ENCODE measurements around the gene RBM38. TPM values are rescaled to one million over a fixed set of nuclear protein-coding genes. Genes with fewer than 3 reads are reported as not detected.
A peak's percentile ranks its signal among the peaks of the same experiment; 100 is the strongest.

RBM38 gene
- total and polyA plus RNA-seq, 3 experiments from 2014 or later = 94.4 to 107 (median 101) TPM

DNA sequence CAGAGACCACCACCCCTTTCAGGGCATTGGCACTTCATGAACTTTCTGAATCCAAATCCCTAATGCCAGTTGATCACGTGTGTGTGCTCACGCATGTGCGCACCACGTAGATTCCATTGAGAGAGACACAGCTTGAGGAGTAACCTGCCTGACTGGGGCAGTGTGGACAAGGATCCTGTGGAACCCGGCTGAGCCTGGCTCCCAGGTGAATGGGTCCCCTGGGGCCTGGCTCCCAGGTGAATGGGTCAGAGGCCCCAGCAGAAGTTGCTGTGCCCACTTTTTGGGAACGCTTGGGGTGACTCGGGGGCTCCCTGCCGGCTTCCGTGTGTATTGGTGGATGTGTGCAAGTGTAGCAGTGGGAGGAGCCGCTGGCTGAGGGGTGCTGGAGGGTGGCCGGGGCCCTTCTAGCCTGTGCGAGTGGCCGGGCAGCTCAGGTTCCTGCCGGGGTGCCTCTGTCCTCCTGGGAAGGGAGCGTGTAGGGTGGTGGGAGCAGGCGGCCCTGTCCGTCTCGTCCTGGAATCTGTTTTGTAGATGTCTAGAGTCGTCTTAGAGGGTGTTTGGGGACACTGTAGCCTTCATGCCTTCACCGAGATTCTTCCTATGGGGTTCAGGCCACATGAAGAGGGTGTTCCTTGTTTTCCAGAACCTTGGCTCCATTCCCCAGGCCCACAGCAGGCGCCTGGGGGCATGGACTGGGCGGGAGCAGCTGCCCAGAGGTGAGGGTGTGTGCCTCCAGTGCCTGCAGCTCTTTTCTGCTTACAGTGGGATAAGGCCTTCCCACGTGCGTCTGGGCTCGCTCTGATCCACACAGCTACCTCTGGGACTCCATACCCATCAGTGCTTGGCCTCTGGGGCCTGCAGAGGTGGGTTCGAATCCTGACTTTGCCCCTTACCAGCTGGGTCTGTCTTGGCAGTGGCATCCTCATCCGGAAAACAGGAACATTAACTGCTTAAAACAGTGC lies 3.2 kb downstream of the RBM38 start:
- H3K4me1 Mint-ChIP-seq = peaks cover 71 to 83% (median 71%) of the 10 kb centered on the region in 3 donors
- Histone ChIP-seq H3K36me3 (ENCODE audit: insufficient read depth, low read length) (peaks cover 45% of the 10 kb centered on the region), H3K4me1 (ENCODE audit: insufficient read depth, low read length) (peaks cover 78% of the 10 kb centered on the region), H3K9me3 (ENCODE audit: low read length) (no peaks in the 10 kb centered on the region), H3K27ac (ENCODE audit: low read depth, low read length) (no peak overlapping the region), H3K27me3 (ENCODE audit: insufficient read depth, low read length, poor library complexity, severe bottlenecking) (no peaks in the 10 kb centered on the region), H3K4me3 (ENCODE audit: low read length) (peak overlapping the region; percentile 96)
- peaks cover 12 to 72% (median 15%) of the 10 kb centered on the region in 3 donors for H3K36me3 Mint-ChIP-seq
- ChIA-PET POLR2A (interaction anchor here (2.0 kb wide), 1 partner anchor 41 kb away, joined by 7 read pairs; no protein-coding TSS in a partner anchor), CTCF (interaction anchor here (1.8 kb wide), 1 partner anchor 41 kb away, joined by 8 read pairs; no protein-coding TSS in a partner anchor)
- peak overlapping the region; percentile 74 to 99 (median 91) for H3K4me3 Mint-ChIP-seq
- DNase-seq = peak in 1 of 5 donors; percentile 35
- H3K27me3 Mint-ChIP-seq = peaks cover 0 to 16% of the 10 kb centered on the region in 2 donors
- H3K27ac Mint-ChIP-seq = peak overlapping the region; percentile 90 to 100 (median 98)
- peaks cover 0 to 1% (median 0%) of the 10 kb centered on the region in 5 donors for H3K9me3 Mint-ChIP-seq

DNA sequence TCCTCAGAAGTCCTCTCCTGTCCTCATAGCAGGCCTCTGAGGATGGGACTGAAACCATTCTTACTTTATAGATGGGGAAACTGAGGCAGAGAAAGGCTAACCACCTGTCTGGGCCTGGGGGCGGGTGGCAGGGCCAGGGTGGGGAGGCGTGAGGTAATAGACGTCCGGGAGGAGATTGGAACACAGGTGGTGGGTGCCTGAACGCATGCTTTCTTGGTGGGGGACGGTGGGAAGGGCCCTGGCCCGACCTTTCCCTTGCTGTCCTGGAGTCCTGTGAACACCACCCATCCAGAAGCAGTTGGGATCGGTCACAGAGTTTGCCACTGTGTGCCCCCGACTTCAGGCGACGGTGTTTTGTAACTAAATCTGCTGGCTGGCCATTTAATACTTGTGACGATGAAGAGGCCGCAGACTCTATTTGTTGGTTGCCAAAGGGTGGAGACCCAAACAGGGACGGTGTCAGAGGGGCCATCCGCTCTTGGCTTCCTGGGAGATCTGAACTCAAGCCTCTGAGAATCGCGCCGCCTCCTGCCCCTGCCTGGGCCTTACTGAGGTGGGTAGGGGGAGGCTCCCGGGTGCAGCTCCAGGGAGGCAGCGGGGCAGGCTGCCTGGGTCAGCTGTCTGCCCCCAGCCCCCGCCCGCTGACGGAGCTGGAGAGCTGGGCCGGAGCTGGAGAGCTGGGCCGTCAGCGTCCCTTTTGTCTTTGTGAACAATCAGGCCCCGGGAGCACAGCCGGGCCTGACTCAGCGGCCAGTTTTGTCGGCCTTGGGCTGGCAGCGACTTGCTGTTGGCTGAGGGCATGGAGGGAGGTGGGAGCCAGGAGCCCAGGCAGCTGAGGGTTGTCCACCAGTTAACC lies 4.1 kb downstream of the RBM38 start:
- Mint-ChIP-seq H3K27me3 (peaks cover 0 to 16% of the 10 kb centered on the region in 2 donors), H3K27ac (peak overlapping the region in 5 of 8 donors; percentile 74 to 99 (median 96)), H3K4me3 (peak overlapping the region in 6 of 7 donors; percentile 34 to 88 (median 54)), H3K9me3 (peaks cover 0 to 1% (median 0%) of the 10 kb centered on the region in 5 donors), H3K4me1 (peaks cover 72 to 83% (median 75%) of the 10 kb centered on the region in 3 donors), H3K36me3 (peaks cover 12 to 79% (median 15%) of the 10 kb centered on the region in 3 donors)
- Histone ChIP-seq H3K4me3 (ENCODE audit: low read length) (no peak overlapping the region), H3K9me3 (ENCODE audit: low read length) (no peaks in the 10 kb centered on the region), H3K27ac (ENCODE audit: low read depth, low read length) (no peak overlapping the region), H3K4me1 (ENCODE audit: insufficient read depth, low read length) (peaks cover 78% of the 10 kb centered on the region), H3K27me3 (ENCODE audit: insufficient read depth, low read length, poor library complexity, severe bottlenecking) (no peaks in the 10 kb centered on the region), H3K36me3 (ENCODE audit: insufficient read depth, low read length) (peaks cover 54% of the 10 kb centered on the region)
- POLR2A ChIA-PET = no interaction called here
- CTCF ChIA-PET = interaction anchor here (1.8 kb wide), 1 partner anchor 40 kb away, joined by 8 read pairs; no protein-coding TSS in a partner anchor
- DNase-seq = peak in 2 of 5 donors; percentile 18 to 42

DNA sequence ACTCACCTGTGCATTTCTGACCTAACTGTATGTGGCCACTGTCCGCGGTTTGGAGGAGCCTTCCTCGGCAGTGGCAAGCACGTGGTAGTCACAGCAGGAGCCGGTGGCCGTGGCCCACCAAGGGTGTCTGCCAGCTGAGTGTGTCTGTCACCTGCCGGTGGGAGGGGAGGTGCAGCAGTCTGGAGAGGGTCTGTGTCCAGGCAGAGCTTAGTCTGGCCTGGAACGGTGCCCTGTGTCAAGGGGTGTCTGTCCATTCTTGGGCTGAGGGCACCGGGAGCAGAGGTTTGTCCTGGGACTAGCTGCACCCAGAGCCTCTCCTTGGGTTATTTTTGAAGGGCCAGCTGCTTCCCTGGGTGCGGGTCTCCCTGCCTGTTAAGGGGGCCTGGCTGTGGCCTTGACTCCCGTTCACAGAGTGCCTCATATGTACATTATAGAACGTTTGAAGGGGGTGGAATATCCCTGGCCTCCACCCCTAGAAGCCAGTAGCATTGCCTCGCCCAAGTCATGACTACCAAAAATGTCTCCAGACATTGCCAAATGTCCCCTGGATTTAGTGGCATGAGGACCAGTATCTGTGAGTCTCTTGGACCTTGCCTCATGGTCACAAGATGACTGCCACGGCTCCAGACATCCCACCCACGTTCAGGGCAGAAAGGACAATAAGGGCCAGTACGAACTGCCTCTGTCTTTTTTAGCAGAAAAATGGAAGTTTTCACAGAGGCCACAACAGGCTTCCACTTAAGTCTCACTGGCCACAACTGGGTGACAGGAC lies 5.2 kb downstream of the RBM38 start:
- Histone ChIP-seq H3K4me3 (ENCODE audit: low read length) (peak overlapping the region; percentile 56), H3K27ac (ENCODE audit: low read depth, low read length) (peak overlapping the region; percentile 4), H3K36me3 (ENCODE audit: insufficient read depth, low read length) (peaks cover 65% of the 10 kb centered on the region), H3K9me3 (ENCODE audit: low read length) (no peaks in the 10 kb centered on the region), H3K27me3 (ENCODE audit: insufficient read depth, low read length, poor library complexity, severe bottlenecking) (no peaks in the 10 kb centered on the region), H3K4me1 (ENCODE audit: insufficient read depth, low read length) (peaks cover 82% of the 10 kb centered on the region)
- peaks cover 12 to 89% (median 18%) of the 10 kb centered on the region in 3 donors for H3K36me3 Mint-ChIP-seq
- CTCF ChIA-PET = no interaction called here
- peak in 2 of 5 donors; percentile 16 to 46 for DNase-seq
- H3K9me3 Mint-ChIP-seq = peaks cover 0 to 1% (median 0%) of the 10 kb centered on the region in 5 donors
- peak overlapping the region; percentile 35 to 91 (median 81) for H3K4me3 Mint-ChIP-seq
- H3K4me1 Mint-ChIP-seq = peaks cover 77 to 86% (median 79%) of the 10 kb centered on the region in 3 donors
- POLR2A ChIA-PET = interaction anchor here (3.1 kb wide), 1 partner anchor 223 kb away, joined by 16 read pairs; the partner anchor contains the start of gene ZBP1
- H3K27me3 Mint-ChIP-seq = peaks cover 0 to 18% of the 10 kb centered on the region in 2 donors
- H3K27ac Mint-ChIP-seq = peak overlapping the region; percentile 93 to 100 (median 98)

DNA sequence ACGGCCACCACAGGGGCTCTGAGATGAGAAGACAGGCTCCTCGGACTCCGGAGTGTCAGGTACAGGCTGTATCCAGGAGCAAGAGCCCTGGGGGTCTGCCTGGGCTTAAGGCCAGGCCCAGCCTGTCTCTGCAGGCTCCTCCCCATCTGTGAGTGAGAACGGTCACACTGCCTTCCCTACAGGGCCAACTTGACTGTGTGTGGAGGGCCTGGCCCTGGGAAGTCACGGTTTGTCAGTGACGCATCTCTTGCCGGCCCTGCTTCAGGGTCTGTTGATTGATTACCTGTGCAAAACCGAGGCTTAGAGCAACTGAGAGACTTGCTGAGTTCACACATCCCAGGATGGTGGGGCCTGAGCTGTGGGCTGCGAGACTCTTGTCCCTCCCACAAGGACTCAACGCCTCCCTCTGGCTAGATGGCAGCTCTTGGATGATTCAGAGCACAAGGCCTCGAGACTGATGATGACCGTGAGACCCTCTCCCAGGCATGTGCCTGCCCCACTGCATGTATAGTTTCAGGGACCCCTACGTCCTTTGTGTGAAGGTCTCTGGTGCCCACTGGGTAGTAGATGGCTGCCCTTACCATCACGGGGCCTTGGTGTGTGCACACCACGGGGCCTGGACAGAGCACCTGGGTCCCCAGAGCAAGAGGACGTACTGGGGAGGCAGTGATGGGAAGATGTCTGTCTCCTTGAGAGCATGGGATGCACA lies 5.9 kb downstream of the RBM38 start:
- H3K4me3 ChIP-seq (ENCODE audit: low read length) = peak overlapping the region; percentile 56
- peak overlapping the region; percentile 75 to 91 (median 82) for H3K4me3 Mint-ChIP-seq
- peak in 1 of 5 donors; percentile 47 for DNase-seq
- peaks cover 89% of the 10 kb centered on the region for H3K4me1 ChIP-seq (ENCODE audit: insufficient read depth, low read length)
- peaks cover 16 to 94% (median 21%) of the 10 kb centered on the region in 3 donors for H3K36me3 Mint-ChIP-seq
- peaks cover 0 to 22% of the 10 kb centered on the region in 2 donors for H3K27me3 Mint-ChIP-seq
- ChIA-PET CTCF (interaction anchor here (0.9 to 7.5 kb wide), 8 partner anchors 8 to 95 kb away, joined by 3 to 67 read pairs (median 10); partner anchors contain the start of gene RBM38), POLR2A (interaction anchor here (1.3 to 3.1 kb wide), 3 partner anchors 8 to 233 kb away, joined by 4 to 33 read pairs (median 16); partner anchors contain the start of gene ZBP1)
- peak overlapping the region; percentile 95 to 100 (median 98) for H3K27ac Mint-ChIP-seq
- no peaks in the 10 kb centered on the region for H3K9me3 ChIP-seq (ENCODE audit: low read length)
- peak overlapping the region; percentile 76 for H3K27ac ChIP-seq (ENCODE audit: low read depth, low read length)
- H3K36me3 ChIP-seq (ENCODE audit: insufficient read depth, low read length) = peaks cover 71% of the 10 kb centered on the region
- H3K4me1 Mint-ChIP-seq = peaks cover 82 to 94% (median 87%) of the 10 kb centered on the region in 3 donors
- H3K27me3 ChIP-seq (ENCODE audit: insufficient read depth, low read length, poor library complexity, severe bottlenecking) = no peaks in the 10 kb centered on the region
- H3K9me3 Mint-ChIP-seq = peaks cover 0 to 3% (median 0%) of the 10 kb centered on the region in 5 donors

DNA sequence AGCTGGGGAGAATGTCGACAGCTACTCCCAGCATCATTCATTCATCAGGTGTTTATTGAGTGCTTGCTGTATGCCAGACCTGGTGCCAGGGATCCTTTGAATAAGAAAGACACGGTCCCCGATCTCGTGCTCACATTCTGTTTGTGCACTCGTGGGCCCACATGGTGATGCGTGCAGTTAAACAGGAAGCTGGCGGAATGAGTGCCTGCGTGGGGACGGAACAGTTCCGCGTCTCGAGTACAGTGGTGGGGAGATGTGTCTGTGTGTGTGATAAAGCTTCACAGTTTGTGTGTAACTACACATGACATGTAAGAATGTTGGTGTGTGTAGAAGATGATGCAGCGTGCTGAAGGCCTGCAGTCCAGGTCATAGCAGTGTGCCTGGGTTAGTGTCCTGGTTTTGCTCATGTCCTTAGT lies 6.5 kb downstream of the RBM38 start:
- Mint-ChIP-seq H3K4me3 (peak overlapping the region; percentile 75 to 91 (median 82)), H3K27me3 (peaks cover 0 to 25% of the 10 kb centered on the region in 2 donors), H3K9me3 (peaks cover 0 to 3% (median 0%) of the 10 kb centered on the region in 5 donors), H3K4me1 (peaks cover 83 to 99% (median 90%) of the 10 kb centered on the region in 3 donors), H3K27ac (peak overlapping the region; percentile 95 to 100 (median 98)), H3K36me3 (peaks cover 16 to 94% (median 21%) of the 10 kb centered on the region in 3 donors)
- Histone ChIP-seq H3K36me3 (ENCODE audit: insufficient read depth, low read length) (peaks cover 77% of the 10 kb centered on the region), H3K4me1 (ENCODE audit: insufficient read depth, low read length) (peaks cover 95% of the 10 kb centered on the region), H3K27me3 (ENCODE audit: insufficient read depth, low read length, poor library complexity, severe bottlenecking) (no peaks in the 10 kb centered on the region), H3K4me3 (ENCODE audit: low read length) (peak overlapping the region; percentile 56), H3K27ac (ENCODE audit: low read depth, low read length) (peak overlapping the region; percentile 76), H3K9me3 (ENCODE audit: low read length) (no peaks in the 10 kb centered on the region)
- POLR2A ChIA-PET = interaction anchor here (0.5 to 3.1 kb wide), 14 partner anchors 8 to 1255 kb away, joined by 3 to 33 read pairs (median 4); partner anchors contain the start of gene ZBP1
- CTCF ChIA-PET = interaction anchor here (0.8 to 7.5 kb wide), 17 partner anchors 9 to 222 kb away, joined by 3 to 67 read pairs (median 7); partner anchors contain the start of genes RBM38 and ZBP1
- DNase-seq = peak; percentile 52 to 87 (median 73)

DNA sequence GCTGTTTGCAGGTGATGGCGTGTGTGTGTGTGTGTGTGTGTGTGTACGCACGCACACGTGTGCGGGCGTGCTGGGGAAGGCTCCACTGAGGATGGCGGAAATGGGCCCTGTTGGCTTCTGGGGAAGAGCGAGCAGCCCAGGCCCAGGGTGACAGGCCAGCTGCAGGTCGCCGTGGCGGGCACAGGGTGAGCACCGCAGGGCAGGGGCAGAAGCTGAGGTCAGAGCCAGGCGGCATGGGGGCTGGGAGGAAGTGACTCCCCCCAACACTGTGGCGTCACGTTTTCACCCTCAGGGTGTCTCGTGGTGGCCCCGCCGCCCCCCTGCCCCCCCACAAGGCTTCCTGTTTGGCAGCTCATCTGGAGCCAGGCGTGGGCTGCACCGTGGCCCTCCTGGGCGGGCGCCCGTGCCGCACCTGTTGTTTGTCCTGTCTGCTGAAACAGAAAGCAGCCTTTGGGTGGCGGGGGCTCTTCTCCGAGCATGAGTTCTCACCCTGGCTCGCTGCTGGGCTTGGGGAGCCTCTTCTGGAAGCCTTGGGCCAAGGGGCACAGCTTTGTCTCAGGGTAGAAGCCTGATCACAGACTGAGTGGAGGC lies 7.1 kb downstream of the RBM38 start:
- H3K36me3 Mint-ChIP-seq = peaks cover 12 to 94% (median 15%) of the 10 kb centered on the region in 3 donors
- peaks cover 84 to 99% (median 87%) of the 10 kb centered on the region in 3 donors for H3K4me1 Mint-ChIP-seq
- Histone ChIP-seq H3K27me3 (ENCODE audit: insufficient read depth, low read length, poor library complexity, severe bottlenecking) (no peaks in the 10 kb centered on the region), H3K4me3 (ENCODE audit: low read length) (peak overlapping the region; percentile 56), H3K9me3 (ENCODE audit: low read length) (no peaks in the 10 kb centered on the region), H3K36me3 (ENCODE audit: insufficient read depth, low read length) (peaks cover 75% of the 10 kb centered on the region), H3K4me1 (ENCODE audit: insufficient read depth, low read length) (peaks cover 98% of the 10 kb centered on the region), H3K27ac (ENCODE audit: low read depth, low read length) (peak overlapping the region; percentile 76)
- peaks cover 0 to 23% of the 10 kb centered on the region in 2 donors for H3K27me3 Mint-ChIP-seq
- ChIA-PET POLR2A (interaction anchor here (0.5 to 3.1 kb wide), 18 partner anchors 8 to 1254 kb away, joined by 3 to 33 read pairs (median 4); partner anchors contain the start of gene ZBP1), CTCF (interaction anchor here (0.8 to 7.5 kb wide), 20 partner anchors 9 to 221 kb away, joined by 3 to 67 read pairs (median 6); partner anchors contain the start of genes RBM38 and ZBP1)
- H3K4me3 Mint-ChIP-seq = peak overlapping the region; percentile 75 to 91 (median 86)
- peaks cover 0 to 3% (median 0%) of the 10 kb centered on the region in 5 donors for H3K9me3 Mint-ChIP-seq
- peak; percentile 86 to 97 (median 96) for DNase-seq
- peak overlapping the region; percentile 95 to 100 (median 98) for H3K27ac Mint-ChIP-seq

All from CD8-positive, alpha-beta memory T cell (primary cell).